Parathyroid adenoma (tissue), 2 donors: ENCODE data around the gene TRMT61A.

ENCODE experiments used
- H2AFZ ChIP-seq: fragments of 300-600 bp; sonication (generic); one replicate; pipeline ENCODE4 v1.7.0; 2017; ENCODE audit warnings: antibody characterized with exemption, mild to moderate bottlenecking
- H3K27ac ChIP-seq: fragments of 300-600 bp; sonication (generic); one replicate; pipeline ENCODE4 v1.7.0; 2017
- H3K27me3 ChIP-seq: fragments of 300-600 bp; sonication (generic); one replicate; pipeline ENCODE4 v1.7.0; 2017; ENCODE audit warnings: low read length; ENCODE audit not compliant: control insufficient read depth, insufficient read depth
- H3K36me3 ChIP-seq: fragments of 300-600 bp; sonication (generic); one replicate; pipeline ENCODE4 v1.7.0; 2017; ENCODE audit warnings: low read length; ENCODE audit not compliant: control insufficient read depth, insufficient read depth
- H3K4me1 ChIP-seq: fragments of 300-600 bp; sonication (generic); one replicate; pipeline ENCODE4 v1.7.0; 2017; ENCODE audit warnings: control low read depth
- H3K4me2 ChIP-seq: fragments of 300-600 bp; sonication (generic); one replicate; pipeline ENCODE4 v1.7.0; 2017; ENCODE audit warnings: low read length
- H3K4me3 ChIP-seq: fragments of 300-600 bp; sonication (generic); one replicate; pipeline ENCODE4 v1.7.0; 2017; ENCODE audit warnings: low read depth, low read length
- H3K79me2 ChIP-seq: fragments of 300-600 bp; sonication (generic); one replicate; pipeline ENCODE4 v1.7.0; 2017; ENCODE audit warnings: control low read depth
- H3K9ac ChIP-seq: fragments of 300-600 bp; sonication (generic); one replicate; pipeline ENCODE4 v1.7.0; 2017; ENCODE audit warnings: mild to moderate bottlenecking
- H3K9me3 ChIP-seq: fragments of 300-600 bp; sonication (generic); one replicate; pipeline ENCODE4 v1.7.0; 2017; ENCODE audit warnings: low read length; ENCODE audit not compliant: control insufficient read depth
- CTCF ChIP-seq: fragments of 300-600 bp; sonication (generic); IDR thresholded peaks from one replicate; pipeline ENCODE4 v1.7.0; 2017; ENCODE audit warnings: antibody characterized with exemption, mild to moderate bottlenecking
- donor health status: primary hyperparathyroidism.

TRMT61A gene

DNA sequence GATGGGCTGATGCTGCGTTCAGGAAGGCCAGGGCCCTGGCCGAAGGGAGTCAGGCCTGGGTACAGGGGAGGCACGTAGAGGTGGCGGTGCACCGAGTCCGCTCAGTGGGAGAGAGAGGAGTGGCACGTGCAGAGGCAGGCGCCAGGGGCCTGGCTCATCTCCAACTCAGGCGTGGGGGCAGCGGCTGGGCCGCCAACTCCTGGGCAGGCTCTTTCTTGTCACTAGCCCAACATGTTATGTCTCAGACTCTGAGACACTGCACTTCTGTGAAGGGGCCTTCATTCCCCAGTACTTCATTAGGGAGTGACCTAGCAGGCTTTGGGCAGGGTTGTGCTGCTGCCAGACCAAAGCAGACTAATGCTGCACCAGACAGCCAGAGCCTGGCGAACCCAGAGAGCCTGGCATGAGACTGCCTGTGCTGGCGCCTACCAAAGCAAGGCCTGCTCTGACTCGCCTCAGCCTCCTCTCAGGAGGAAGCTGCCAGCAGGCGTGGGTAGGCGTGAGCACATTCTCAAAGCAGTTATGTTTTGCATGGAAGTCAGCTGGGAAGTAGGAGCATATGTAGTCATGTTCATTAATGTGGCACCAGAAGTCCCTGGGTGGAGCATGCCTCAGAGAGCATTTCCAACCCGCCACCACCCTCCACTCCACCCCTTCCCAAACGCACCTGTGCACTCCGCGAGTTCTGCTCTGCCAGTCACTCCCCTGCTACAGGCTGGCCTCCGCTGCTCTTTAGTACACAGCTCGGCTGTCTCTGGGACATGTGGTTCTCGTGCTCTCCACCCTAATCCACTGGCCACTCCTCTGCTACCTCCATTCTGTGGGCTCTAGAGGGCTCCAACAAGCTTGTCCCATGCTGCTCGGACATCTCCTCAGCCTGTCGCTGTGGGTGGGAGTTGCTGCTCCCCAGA, 16.0 kb upstream of the TRMT61A start:
- no peaks in the 10 kb centered on the region for H3K79me2 ChIP-seq
- peaks cover 12% of the 10 kb centered on the region for H3K4me1 ChIP-seq
- peak overlapping the region; percentile 65 for H3K27ac ChIP-seq
- H3K9ac ChIP-seq = no peak overlapping the region
- H3K4me2 ChIP-seq = no peak overlapping the region
- no peaks in the 10 kb centered on the region for H3K36me3 ChIP-seq
- H3K4me3 ChIP-seq = no peak overlapping the region
- no peak for TF ChIP-seq CTCF
- no peaks in the 10 kb centered on the region for H3K27me3 ChIP-seq
- no peak overlapping the region for H2AFZ ChIP-seq
- no peaks in the 10 kb centered on the region for H3K9me3 ChIP-seq

DNA sequence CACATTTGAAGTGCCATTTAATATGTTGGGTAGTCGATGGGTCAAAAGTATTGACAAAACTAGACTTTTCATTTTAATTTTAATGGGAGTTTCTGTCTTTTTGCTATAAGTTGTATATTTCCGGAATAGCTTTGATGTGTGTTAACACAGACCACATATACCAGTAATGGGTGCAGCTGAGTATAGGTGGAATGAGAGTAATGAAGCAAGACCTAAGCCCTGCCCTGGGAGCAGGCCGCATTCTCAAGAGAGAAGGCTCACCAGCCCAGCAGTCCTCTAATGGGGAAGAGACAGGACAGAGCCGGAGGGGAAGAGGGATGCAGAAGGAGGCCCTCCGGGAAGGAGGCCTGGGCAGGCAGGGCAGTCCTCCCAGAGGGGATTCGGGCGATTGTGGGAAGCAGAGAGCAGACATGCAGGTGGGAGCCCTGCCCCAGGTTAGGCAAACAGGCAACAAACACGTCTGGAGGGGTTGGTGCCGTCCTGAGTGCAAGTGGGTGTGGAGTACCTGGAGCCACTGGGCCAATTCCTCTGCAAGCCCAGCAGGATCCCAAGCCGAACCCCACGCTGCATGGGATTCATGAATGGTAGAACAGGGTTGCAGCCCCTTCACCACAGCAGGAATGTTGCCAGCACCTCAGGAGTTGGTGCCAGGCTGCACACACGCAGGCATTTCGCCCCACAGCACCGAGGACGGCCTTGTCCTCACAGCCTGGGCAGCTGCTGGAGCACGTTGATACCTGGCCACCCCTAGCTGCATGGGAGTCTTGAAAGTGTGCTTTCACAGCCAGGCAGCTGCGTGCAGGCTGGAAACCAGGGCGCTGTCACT, 14.2 kb upstream of the TRMT61A start:
- Histone ChIP-seq H2AFZ (no peak overlapping the region), H3K4me1 (peaks cover 30% of the 10 kb centered on the region), H3K27ac (no peak overlapping the region), H3K36me3 (no peaks in the 10 kb centered on the region), H3K9ac (no peak overlapping the region), H3K27me3 (no peaks in the 10 kb centered on the region), H3K4me2 (no peak overlapping the region), H3K9me3 (no peaks in the 10 kb centered on the region), H3K4me3 (no peak overlapping the region), H3K79me2 (no peaks in the 10 kb centered on the region)
- no peak for TF ChIP-seq CTCF

GRCh38 chr14:103516426-103517173, 12.4 kb upstream of the TRMT61A start:
- Histone ChIP-seq H3K79me2 (no peaks in the 10 kb centered on the region), H3K4me3 (no peak overlapping the region), H3K9me3 (no peaks in the 10 kb centered on the region), H3K27me3 (no peaks in the 10 kb centered on the region), H3K4me2 (no peak overlapping the region), H3K9ac (no peak overlapping the region), H3K27ac (no peak overlapping the region), H3K36me3 (no peaks in the 10 kb centered on the region), H2AFZ (no peak overlapping the region), H3K4me1 (peaks cover 36% of the 10 kb centered on the region)
- TF ChIP-seq CTCF = no peak

DNA sequence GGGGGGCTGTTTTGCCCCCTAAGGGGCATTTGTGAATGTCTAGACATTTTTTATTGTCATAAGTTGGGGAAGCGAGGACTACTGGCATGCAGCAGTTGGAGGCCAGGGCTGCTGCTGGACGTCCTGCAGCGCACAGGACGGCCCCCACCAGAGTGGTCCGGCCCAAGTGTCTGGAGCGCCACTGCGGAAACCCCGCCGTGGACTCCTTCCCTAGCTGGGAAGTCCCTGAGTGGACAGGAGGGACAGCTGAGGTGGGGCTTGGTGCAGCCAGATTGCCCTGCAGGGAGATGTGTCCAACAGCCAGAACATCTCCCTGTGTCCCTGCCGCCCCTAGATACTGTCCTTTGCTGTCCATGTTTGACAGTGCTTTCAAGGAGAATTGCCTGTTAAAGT, 11.8 kb upstream of the TRMT61A start:
- Histone ChIP-seq H3K36me3 (no peaks in the 10 kb centered on the region), H3K27me3 (no peaks in the 10 kb centered on the region), H3K9ac (no peak overlapping the region), H3K4me1 (peaks cover 36% of the 10 kb centered on the region), H3K9me3 (no peaks in the 10 kb centered on the region), H3K4me3 (no peak overlapping the region), H3K79me2 (no peaks in the 10 kb centered on the region), H2AFZ (no peak overlapping the region), H3K27ac (no peak overlapping the region), H3K4me2 (no peak overlapping the region)
- TF ChIP-seq CTCF = no peak
